WTC11 (cell line): ENCODE data around the gene ZBTB44. TPM values are rescaled to one million over a fixed set of nuclear protein-coding genes. Genes with fewer than 3 reads are reported as not detected.

Experiments
- ATAC-seq: fragments of 200-7000 bp; cut with Tn5 transposase; 2 replicates; pipeline ENCODE4 v1.10.0; 2021; ENCODE audit warnings: mild to moderate bottlenecking, moderate library complexity
- CTCF ChIA-PET: fragments of 300-600 bp; sonication (Branson Sonifier 250); formaldehyde crosslinking; loops from one replicate; lab custom pipeline; 2021; ENCODE audit warnings: antibody characterized with exemption; lab: Charles Lee
- POLR2A ChIA-PET: fragments of 350-600 bp; sonication (Branson Sonifier 250); formaldehyde crosslinking; loops from one replicate; lab custom pipeline; 2021; ENCODE audit warnings: antibody characterized with exemption; lab: Charles Lee
- DNase-seq: peaks from one replicate; pipeline ENCODE4 v3.0.0; 2021; ENCODE audit warnings: low spot score
- H3K27ac Mint-ChIP-seq: 2 replicates; pipeline ENCODE4 v1.8.0; 2021; ENCODE audit warnings: mixed read lengths
- H3K27me3 Mint-ChIP-seq: 2 replicates; pipeline ENCODE4 v1.8.0; 2021; ENCODE audit warnings: low read depth, mild to moderate bottlenecking, moderate library complexity, mixed read lengths
- H3K36me3 Mint-ChIP-seq: 2 replicates; pipeline ENCODE4 v1.8.0; 2021; ENCODE audit warnings: mixed read lengths
- H3K4me1 Mint-ChIP-seq: 2 replicates; pipeline ENCODE4 v1.8.0; 2022; ENCODE audit warnings: mixed read lengths
- H3K4me3 Mint-ChIP-seq: 2 replicates; pipeline ENCODE4 v1.8.0; 2021; ENCODE audit warnings: mild to moderate bottlenecking, moderate library complexity, mixed read lengths
- H3K9me3 Mint-ChIP-seq: 2 replicates; pipeline ENCODE4 v1.8.0; 2021; ENCODE audit warnings: mixed read lengths
- ARID4B ChIP-seq: sonication (generic); formaldehyde crosslinking; IDR thresholded peaks from 2 replicates; pipeline ENCODE4 v1.8.0; 2023; ENCODE audit warnings: missing genetic modification reagents, mild to moderate bottlenecking, borderline replicate concordance
- ATF1 ChIP-seq: sonication (generic); formaldehyde crosslinking; IDR thresholded peaks from 2 replicates; pipeline ENCODE4 v1.8.1; 2023; ENCODE audit warnings: mild to moderate bottlenecking, moderate library complexity, missing genetic modification reagents
- CBFB ChIP-seq: sonication (generic); formaldehyde crosslinking; IDR thresholded peaks from 2 replicates; pipeline ENCODE4 v1.8.1; 2022; ENCODE audit warnings: mild to moderate bottlenecking, low read depth, missing genetic modification reagents
- CDX4 ChIP-seq: fragments of 250-450 bp; sonication (Bioruptor Pico); IDR thresholded peaks from 2 replicates; pipeline ENCODE4 v1.9.0; 2021; ENCODE audit warnings: moderate library complexity, mild to moderate bottlenecking, inconsistent platforms, borderline replicate concordance
- CREB1 ChIP-seq: sonication (generic); formaldehyde crosslinking; IDR thresholded peaks from 2 replicates; pipeline ENCODE4 v1.8.0; 2023; ENCODE audit warnings: mild to moderate bottlenecking, missing genetic modification reagents
- CREM ChIP-seq: sonication (generic); formaldehyde crosslinking; IDR thresholded peaks from 2 replicates; pipeline ENCODE4 v1.8.1; 2022; ENCODE audit warnings: mild to moderate bottlenecking, missing genetic modification reagents, moderate library complexity
- ETV6 ChIP-seq: sonication (generic); formaldehyde crosslinking; IDR thresholded peaks from 2 replicates; pipeline ENCODE4 v1.8.1; 2022; ENCODE audit warnings: mild to moderate bottlenecking, missing genetic modification reagents
- GRHL2 ChIP-seq: fragments of 250-450 bp; sonication (Bioruptor Pico); IDR thresholded peaks from 2 replicates; pipeline ENCODE4 v1.8.0; 2022; ENCODE audit warnings: mild to moderate bottlenecking, moderate library complexity; ENCODE audit not compliant: insufficient replicate concordance, severe bottlenecking
- MYBL2 ChIP-seq: sonication (generic); formaldehyde crosslinking; IDR thresholded peaks from 2 replicates; pipeline ENCODE4 v1.8.1; 2023; ENCODE audit warnings: mild to moderate bottlenecking, moderate library complexity, missing genetic modification reagents
- PREB ChIP-seq: sonication (generic); formaldehyde crosslinking; IDR thresholded peaks from 2 replicates; pipeline ENCODE4 v1.8.1; 2022; ENCODE audit warnings: mild to moderate bottlenecking, missing genetic modification reagents, moderate library complexity, borderline replicate concordance
- RORB ChIP-seq: fragments of 250-450 bp; sonication (Bioruptor Pico); IDR thresholded peaks from 2 replicates; pipeline ENCODE4 v1.9.0; 2021; ENCODE audit warnings: mild to moderate bottlenecking
- SOX15 ChIP-seq: fragments of 250-450 bp; sonication (Bioruptor Pico); IDR thresholded peaks from 2 replicates; pipeline ENCODE4 v1.9.0; 2021; ENCODE audit warnings: mild to moderate bottlenecking
- TEAD1 ChIP-seq: sonication (generic); formaldehyde crosslinking; IDR thresholded peaks from 2 replicates; pipeline ENCODE4 v1.8.0; 2022; ENCODE audit warnings: mild to moderate bottlenecking, missing genetic modification reagents
- TP53 ChIP-seq: sonication (generic); formaldehyde crosslinking; IDR thresholded peaks from 2 replicates; pipeline ENCODE4 v1.8.1; 2023; ENCODE audit warnings: mild to moderate bottlenecking, missing genetic modification reagents
- ZNF138 ChIP-seq: sonication (generic); formaldehyde crosslinking; conservative IDR thresholded peaks from 2 replicates; pipeline ENCODE4 v1.8.1; 2022; ENCODE audit warnings: mild to moderate bottlenecking, moderate library complexity, missing genetic modification reagents
- ZSCAN18 ChIP-seq: fragments of 250-450 bp; sonication (Bioruptor Pico); IDR thresholded peaks from 2 replicates; pipeline ENCODE4 v2.1.2; 2022; ENCODE audit warnings: mild to moderate bottlenecking, moderate library complexity
- total RNA-seq: library from RNA; stranded (reverse); gene quantifications from 3 replicates; pipeline ENCODE4 v1.2.3, GENCODE V29; 2021
- TF ChIP-seq, protein P1 (sequence below): sonication (generic); formaldehyde crosslinking; IDR thresholded peaks from 2 replicates; pipeline ENCODE4 v1.8.0; 2023; ENCODE audit warnings: mild to moderate bottlenecking, missing genetic modification reagents
- TF ChIP-seq, protein P2 (sequence below): fragments of 250-450 bp; sonication (Bioruptor Pico); conservative IDR thresholded peaks from 2 replicates; pipeline ENCODE4 v1.9.0; 2021; ENCODE audit warnings: mild to moderate bottlenecking
- TF ChIP-seq, protein P3 (sequence below): fragments of 250-450 bp; sonication (Bioruptor Pico); IDR thresholded peaks from 2 replicates; pipeline ENCODE4 v1.9.0; 2021; ENCODE audit warnings: mild to moderate bottlenecking

Gene ZBTB44
- total RNA-seq, 1 experiment from 2014 or later = 107 TPM

DNA sequence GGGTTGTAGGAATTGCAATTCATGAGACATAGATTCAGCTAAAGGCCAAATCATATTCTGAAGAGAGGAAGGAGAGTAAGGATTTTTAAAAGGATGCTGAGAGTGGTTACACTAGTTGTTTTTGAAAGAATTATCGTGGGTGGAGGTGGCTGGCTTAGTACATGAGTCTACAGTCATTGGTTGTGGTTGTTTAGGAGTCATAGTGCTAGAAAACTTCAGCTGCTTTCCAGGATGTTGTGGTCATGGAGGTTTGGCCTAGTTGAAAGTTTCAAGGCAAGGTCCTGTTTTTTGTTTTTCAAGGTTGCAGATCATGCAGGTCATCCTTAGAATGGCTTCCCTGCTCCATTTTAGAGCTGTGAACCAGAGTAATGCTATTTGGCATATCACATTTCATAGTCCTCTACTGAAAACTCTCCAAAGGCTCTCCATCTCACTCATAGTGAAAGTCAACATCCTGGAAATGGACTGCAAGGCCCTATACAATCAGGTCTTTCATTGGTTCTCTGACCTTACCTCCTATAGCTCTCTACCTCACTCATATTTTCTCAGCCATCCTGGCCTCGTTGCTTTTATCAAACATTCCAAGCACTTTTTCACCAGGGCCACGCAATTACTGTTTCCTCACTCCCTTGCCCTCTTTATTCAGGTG, 26.1 kb upstream of the ZBTB44 start:
- DNase-seq (no peak), ATAC-seq (no peak)
- no peaks in the 10 kb centered on the region for H3K27me3 Mint-ChIP-seq
- ChIA-PET POLR2A (interaction anchor here (0.7 kb wide), 1 partner anchor 177 kb away, joined by 4 read pairs; no protein-coding TSS in a partner anchor), CTCF (no interaction called here)
- peaks cover 12% of the 10 kb centered on the region for H3K36me3 Mint-ChIP-seq
- no peak overlapping the region for H3K27ac Mint-ChIP-seq
- no peak for TF ChIP-seq ZSCAN18 (CRISPR knock-in tag)
- no peak for TF ChIP-seq ATF1
- TF ChIP-seq ARID4B (CRISPR knock-in tag) = no peak
- TF ChIP-seq CDX4 (CRISPR knock-in tag) = no peak
- TF ChIP-seq SOX15 (CRISPR knock-in tag) = no peak
- no peak for TF ChIP-seq MYBL2 (CRISPR knock-in tag)
- no peak for TF ChIP-seq CBFB (CRISPR knock-in tag)
- no peak for TF ChIP-seq TP53 (CRISPR knock-in tag)
- TF ChIP-seq, protein P1, sequence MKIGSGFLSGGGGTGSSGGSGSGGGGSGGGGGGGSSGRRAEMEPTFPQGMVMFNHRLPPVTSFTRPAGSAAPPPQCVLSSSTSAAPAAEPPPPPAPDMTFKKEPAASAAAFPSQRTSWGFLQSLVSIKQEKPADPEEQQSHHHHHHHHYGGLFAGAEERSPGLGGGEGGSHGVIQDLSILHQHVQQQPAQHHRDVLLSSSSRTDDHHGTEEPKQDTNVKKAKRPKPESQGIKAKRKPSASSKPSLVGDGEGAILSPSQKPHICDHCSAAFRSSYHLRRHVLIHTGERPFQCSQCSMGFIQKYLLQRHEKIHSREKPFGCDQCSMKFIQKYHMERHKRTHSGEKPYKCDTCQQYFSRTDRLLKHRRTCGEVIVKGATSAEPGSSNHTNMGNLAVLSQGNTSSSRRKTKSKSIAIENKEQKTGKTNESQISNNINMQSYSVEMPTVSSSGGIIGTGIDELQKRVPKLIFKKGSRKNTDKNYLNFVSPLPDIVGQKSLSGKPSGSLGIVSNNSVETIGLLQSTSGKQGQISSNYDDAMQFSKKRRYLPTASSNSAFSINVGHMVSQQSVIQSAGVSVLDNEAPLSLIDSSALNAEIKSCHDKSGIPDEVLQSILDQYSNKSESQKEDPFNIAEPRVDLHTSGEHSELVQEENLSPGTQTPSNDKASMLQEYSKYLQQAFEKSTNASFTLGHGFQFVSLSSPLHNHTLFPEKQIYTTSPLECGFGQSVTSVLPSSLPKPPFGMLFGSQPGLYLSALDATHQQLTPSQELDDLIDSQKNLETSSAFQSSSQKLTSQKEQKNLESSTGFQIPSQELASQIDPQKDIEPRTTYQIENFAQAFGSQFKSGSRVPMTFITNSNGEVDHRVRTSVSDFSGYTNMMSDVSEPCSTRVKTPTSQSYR (CRISPR knock-in tag) = no peak
- TF ChIP-seq ZNF138 (CRISPR knock-in tag) = no peak
- no peak for TF ChIP-seq PREB
- no peak for TF ChIP-seq CREB1 (CRISPR knock-in tag)
- no peak for TF ChIP-seq ETV6 (CRISPR knock-in tag)
- TF ChIP-seq CREM (CRISPR knock-in tag) = no peak
- H3K4me3 Mint-ChIP-seq = no peak overlapping the region
- H3K9me3 Mint-ChIP-seq = peaks cover 26% of the 10 kb centered on the region
- H3K4me1 Mint-ChIP-seq = no peaks in the 10 kb centered on the region

GRCh38 chr11:130338667-130339066, 23.9 kb upstream of the ZBTB44 start:
- CTCF ChIA-PET = interaction anchor here (0.6 kb wide), 1 partner anchor 65 kb away, joined by 3 read pairs; no protein-coding TSS in a partner anchor
- H3K36me3 Mint-ChIP-seq = peaks cover 12% of the 10 kb centered on the region
- DNase-seq (no peak), ATAC-seq (no peak)
- H3K9me3 Mint-ChIP-seq = peaks cover 27% of the 10 kb centered on the region
- H3K27me3 Mint-ChIP-seq = no peaks in the 10 kb centered on the region
- no peak overlapping the region for H3K4me3 Mint-ChIP-seq
- no peak overlapping the region for H3K27ac Mint-ChIP-seq
- POLR2A ChIA-PET = no interaction called here
- no peaks in the 10 kb centered on the region for H3K4me1 Mint-ChIP-seq
- TF ChIP-seq RORB (CRISPR knock-in tag) (no peak), GRHL2 (CRISPR knock-in tag) (no peak), TEAD1 (CRISPR knock-in tag) (no peak), CREB1 (CRISPR knock-in tag) (no peak), TP53 (CRISPR knock-in tag) (no peak), CDX4 (CRISPR knock-in tag) (no peak), ETV6 (CRISPR knock-in tag) (no peak)
- TF ChIP-seq, protein P2, sequence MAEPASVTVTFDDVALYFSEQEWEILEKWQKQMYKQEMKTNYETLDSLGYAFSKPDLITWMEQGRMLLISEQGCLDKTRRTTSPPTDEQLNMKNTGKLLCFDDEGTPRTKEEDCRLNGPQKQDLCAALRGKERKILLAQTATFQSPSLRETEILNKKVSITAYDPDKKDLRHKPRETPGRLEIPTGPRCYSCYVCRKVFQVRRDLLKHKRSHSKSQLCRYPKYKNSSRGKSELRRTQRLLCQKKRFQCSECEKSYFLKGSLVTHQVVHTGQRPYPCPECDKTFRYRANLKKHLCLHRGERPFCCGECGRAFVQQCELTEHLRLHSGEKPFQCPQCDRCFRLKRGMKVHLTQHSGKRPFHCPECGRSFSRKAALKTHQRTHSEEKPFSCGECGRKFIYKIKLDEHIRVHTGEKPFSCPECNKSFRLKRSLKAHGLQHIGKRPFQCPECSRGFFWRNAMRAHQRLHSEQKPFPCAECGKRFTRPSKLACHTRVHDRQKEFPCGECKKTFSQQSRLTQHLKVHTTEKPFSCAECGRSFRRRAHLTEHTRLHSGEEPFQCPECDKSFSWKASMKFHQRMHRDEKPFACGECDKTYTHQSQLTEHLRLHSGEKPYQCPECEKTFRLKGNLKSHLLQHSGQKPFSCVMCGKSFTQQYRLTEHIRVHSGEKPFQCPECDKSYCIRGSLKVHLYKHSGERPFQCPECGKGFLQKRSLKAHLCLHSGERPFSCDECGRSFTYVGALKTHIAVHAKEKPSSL = no peak
- TF ChIP-seq, protein P3, sequence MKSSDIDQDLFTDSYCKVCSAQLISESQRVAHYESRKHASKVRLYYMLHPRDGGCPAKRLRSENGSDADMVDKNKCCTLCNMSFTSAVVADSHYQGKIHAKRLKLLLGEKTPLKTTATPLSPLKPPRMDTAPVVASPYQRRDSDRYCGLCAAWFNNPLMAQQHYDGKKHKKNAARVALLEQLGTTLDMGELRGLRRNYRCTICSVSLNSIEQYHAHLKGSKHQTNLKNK (CRISPR knock-in tag) = no peak
